NCI-H2107 (cell line): ENCODE data around the gene OLA1.

ENCODE experiments used
- DNase-seq: peaks from one replicate; lab custom pipeline; 2025; lab: John Stamatoyannopoulos, UW

Gene OLA1

DNA sequence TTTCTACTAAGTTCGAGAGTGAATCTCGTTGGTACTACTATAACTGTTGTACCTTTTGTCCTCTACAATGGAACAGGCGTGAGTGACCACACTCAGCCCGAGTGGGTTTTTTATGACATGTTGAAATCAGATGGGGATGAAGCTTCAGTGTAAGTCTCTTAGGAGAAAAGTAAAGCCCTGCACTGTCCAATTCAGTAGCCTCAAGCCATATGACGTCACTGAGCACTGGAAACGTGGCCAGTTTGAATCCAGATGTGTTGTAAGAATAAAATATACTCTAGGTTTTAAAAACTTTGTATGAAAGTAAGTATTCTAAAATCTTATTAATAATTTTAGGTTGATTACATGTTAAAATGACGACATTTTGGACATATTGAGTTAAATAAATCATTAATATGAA, 181.5 kb downstream of the OLA1 start:
- no peak for DNase-seq

DNA sequence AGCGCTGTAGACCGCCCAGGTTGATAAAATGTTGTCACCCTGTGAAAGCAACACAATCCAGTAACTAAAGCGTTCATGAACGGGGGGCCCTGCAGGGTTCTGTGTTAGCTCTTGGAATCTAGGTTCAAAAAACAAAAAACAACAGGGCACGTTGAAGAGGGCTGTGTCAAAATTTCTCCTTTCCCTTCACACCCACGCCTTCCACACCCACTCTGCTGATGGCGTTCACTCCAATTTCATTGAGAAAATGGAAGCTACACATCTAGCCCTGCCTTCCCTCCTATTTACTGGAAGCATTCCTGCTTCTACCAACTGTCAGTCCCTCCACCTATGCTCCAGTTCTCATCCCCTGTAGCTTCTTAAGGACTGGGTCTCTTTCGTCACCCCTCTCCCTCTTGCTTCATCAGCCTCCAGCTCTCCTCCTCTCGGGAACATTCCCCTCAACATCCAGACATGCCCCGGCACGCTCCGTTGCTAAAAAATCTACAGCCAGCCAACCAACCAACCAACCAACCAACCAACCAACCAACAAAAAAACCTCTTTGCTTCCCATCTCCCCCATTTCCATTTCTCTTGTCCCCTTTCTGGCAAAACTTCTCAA, 184.7 kb downstream of the OLA1 start:
- no peak for DNase-seq

DNA sequence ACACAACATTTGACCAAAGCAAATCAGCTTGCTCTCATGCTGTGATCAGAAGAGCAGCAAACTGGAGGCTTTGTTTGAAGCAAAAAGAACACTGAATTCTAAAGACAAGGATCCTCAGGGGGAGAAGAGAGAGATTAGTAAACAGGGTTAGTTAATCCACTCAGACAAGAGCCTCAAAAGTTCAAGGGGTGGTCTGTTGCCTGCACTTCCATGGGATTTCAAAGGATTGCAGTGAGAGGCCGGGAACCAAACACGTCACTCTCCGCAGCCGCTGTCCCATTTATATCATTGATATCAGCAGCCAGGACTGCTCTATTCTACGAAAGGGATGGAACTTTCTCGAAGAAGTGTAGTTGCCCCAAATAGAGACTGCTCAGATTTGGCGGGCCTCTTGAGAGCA, 185.4 kb downstream of the OLA1 start:
- no peak for DNase-seq

DNA sequence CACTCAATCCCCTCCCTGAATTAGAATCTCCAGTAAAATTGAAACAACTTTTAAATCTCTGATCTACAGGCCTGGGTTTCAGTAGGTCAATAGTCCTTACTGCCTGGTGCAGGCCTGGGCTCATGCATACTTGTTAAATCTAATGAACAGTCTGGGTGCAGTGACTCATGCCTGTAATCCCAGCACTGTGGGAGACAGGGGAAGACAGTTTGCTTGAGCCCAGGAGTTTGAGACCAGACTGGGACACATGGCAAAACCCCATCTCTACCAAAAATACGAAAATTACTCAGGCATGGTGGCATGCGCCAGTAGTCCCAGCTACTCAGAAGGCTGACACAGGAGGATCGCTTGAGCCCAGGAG, 188.5 kb downstream of the OLA1 start:
- DNase-seq: no peak

DNA sequence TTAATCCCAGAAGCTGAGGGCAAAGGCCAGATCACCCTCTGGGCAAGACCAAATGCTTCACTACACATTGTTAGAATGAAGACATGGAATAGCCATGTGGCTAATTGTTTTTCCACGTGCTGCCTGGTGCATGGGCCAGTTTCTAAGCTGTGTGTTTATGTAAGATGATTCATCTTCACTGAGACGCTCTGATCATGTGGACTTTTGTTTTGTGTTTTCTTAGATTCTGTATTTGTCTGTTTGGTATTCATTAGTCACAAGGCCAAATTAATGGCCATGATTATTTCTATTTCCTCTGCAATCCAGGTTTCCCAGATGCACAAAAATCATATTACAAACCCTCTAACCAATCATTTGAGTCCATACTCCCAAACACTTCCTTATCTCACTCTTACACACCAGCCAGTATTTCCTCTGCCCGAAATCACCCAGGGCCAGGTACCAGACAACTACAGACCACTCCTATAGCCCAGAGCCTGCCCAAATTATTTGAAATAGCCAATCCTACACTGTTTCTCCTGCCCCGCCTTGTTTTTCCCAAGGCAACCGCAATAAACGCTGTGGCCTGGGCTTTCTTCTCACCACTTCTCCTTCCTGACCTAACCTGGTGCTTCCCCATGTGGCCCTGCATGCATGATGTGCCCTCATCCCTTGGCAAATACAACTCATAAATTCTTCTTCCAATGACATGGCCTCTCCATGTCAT, 189.0 kb downstream of the OLA1 start:
- DNase-seq: no peak

DNA sequence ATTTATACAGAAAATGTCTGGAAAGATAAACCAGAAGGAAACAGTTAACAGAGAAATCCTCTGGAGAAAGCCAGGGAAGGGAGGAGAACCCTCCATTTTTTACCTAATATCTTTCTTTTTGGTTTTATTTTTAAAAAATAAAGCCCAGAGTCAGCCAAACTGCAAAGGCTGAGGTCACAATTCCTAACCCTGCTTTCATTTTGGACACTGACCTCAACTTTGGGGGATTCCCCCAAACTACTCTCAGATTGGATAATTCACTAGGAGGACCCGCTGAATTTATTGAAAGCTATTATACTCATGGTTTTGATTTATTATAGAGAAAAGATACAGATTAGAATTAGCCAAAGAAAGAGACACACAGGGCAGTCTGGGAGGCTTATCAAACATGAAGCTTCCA, 189.9 kb downstream of the OLA1 start:
- no peak for DNase-seq

DNA sequence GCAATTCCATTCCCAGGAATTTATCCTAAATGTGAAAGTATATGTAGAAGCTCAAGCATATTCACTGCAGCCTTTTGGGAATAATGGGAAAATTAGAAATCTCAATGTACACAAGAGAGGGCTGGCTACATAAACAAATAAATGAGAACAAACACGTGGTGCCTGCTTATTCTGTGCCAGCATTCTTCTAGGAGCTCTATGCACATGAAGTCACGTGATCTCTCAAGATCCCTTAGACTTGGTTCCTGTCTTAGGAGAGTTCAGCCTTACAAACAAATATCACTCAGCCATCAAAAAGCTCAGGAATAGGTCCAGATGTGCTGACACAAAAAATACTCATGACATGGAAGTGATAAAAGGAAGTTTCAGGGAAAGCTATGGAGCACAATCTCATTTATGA, 190.3 kb downstream of the OLA1 start:
- no peak for DNase-seq

DNA sequence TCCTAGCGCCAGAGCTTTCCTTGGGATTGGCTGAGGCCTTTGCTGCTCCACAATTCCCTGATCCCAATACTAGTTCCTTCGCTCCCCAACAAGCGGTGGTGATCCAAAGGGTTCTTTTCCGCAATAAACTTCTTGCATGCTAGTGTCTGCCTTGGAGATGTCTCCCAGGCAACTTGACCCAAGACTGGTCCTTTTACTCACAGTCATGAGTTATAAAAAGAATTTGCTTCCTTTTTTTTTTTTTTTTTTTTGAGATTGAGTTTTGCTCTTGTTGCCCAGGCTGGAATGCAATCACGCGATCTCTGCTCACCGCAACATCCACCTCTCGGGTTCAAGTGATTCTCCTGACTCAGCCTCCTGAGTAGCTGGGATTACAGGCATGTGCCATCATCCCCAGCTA, 193.4 kb downstream of the OLA1 start:
- DNase-seq: no peak

DNA sequence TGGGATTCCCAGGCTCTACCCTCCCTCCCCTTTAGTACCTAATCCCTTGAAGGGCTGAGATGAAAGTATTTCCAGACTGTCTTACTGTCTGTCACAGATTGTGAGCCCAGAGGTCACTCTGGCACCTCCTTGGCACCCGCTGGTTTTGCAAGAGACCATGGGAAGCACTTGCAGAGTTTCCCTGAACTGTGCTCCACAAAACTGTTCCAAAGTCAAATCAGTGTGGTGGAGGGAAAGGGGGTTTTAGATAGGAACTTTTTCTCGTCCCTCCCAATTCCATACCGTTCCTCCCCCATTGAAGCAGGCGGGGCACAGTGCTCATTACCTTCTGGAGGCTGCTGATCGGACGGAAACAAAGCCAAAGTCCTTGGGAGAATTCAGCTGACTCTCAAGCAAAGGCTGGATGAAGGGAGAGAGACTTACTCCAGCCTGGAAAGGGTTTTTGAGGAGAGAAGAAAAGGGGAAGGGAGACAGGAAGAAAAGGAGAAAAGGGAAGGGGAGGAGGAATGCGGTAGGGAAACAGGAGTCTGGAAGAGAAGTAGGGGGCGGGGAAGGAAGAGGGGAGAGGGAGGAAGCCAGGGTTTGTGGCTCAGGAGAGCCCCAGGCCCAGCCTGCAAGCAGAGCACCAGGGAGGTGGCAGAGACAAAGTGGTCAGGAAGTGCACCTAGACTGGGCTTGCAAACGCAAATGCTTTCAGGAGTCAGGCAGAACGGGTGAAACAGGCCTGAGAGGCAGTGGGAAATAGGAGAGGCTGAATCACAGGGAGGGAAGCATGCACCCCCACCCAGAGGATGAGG, 194.8 kb downstream of the OLA1 start:
- no peak for DNase-seq

DNA sequence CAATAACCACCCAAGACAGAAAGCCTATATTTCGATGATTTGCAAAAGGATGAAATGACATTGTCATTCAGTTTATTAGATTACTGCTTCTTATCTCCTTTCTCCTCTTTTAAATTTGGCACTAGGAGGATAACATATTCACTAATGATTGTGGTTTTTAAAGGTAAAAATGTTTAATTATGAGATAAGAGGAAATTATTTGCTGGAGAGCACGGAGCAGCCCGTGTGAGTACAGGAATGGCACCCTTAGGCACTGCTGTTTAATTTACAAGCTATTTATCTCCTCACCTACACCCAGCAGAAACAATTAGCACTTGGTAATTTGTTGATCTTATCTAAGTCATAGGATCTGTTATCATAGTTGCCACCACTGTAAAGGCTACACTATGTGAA, 195.8 kb downstream of the OLA1 start:
- DNase-seq: no peak

DNA sequence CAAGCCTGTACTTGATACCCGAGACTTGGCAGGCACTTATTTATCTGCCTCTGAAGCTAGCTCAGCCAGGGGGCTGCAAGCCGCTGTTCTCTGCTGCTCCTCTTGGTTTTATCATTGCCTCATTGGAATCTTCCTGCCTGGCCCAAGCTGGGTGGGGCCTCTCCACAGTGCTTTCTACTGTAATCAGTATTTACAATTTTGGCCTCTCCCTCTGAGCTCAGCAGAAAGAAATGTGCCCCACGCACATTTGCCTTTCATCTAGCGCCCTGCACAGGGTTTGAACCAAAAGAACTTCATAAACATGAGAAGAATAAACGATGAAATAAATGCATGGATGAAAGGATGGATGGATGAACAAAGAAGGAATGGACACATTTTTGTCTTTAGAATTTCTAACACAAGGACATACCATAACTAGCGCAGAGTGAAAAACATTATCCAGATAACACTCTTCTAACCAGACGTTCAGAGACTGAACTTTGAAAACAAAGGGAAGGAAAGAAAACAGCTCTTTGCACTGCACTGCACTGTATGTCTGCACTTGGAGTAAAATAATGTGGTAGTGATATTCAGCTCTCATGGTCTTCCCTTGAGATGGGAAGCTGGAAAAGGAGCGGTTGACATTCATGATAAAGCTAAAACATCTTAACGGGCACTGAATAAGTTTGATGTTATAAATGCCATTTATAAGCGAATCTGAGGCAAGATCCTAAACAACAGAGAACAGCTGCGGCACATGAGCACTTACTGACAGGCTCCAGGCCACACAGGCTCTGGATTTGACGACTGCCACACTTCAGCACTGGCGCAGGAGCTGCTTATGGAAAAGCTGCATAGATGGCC, 196.4 kb downstream of the OLA1 start:
- DNase-seq: no peak

DNA sequence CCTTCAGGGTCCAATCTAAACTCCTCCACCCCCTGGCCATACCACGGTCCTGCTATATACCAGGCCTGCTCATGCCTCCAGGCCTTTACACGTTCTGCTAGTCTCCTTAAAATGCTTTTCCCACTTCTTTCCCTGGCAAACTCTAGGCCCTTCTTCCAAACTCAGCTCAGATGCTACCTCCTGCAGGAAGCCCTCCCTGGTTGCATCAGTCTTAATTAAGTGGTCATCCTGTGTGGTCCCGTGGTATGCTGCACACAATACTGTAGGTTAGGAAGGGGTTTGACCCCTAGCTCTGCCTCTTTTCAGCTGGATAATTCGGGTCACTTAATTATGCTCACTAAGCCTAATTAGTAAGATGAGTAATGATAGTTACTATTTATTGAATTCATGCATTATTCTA, 197.3 kb downstream of the OLA1 start:
- no peak for DNase-seq

DNA sequence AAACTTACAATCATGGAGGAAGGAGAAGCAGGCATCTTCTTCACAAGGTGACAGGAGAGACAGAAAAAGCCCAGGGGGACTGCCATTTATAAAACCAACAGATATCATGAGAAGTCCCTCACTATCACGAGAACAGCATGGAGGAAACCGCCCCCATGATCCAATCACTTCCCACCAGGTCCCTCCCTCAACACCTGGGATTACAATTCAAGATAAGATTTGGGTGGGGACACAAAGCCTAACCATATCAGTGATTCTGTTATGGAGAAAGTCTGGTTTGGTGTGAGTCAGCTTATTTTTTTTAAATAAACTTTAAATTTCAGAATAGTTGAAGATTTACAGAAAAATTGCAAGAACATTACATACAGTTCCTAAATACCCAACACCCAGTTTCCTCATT, 198.4 kb downstream of the OLA1 start:
- DNase-seq: no peak

DNA sequence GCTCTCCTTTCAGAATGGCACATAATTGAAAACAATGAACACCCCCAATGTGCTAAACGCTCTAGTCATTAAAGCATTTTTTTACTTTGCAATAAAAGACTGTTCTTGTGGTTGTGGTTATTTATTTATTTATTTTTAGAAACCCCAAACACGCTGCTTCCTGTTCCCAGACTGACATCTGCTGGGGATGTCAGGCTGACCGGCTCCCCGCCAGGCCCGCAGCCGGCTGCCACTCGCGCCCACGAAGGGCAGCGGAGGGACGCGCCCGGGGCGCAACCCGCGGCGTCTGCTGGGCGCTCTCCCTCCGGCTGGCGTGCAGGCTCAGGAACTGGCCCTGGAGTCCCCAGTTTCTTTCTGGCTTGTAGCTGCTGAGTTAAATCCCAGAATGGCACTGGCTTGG, 200.1 kb downstream of the OLA1 start:
- DNase-seq: no peak

DNA sequence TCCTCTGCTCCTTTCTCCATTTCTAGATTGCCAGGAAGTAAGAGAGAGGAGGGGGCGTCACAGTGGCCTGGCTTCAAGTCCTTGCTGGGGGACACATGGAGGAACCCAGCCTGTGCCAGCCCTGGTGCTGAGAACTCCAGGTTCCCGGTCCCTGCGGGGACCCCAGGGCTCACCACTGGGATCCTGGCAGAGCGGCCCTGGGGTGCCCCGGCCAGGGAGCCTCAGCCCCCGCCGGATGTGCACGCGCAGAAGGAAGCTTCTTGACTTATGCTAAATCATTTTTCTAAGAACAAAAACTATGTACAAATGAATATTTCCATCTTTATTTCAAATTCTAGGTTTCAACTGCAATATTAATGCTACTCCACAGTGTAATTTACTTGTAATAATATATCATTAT, 200.6 kb downstream of the OLA1 start:
- DNase-seq: no peak

DNA sequence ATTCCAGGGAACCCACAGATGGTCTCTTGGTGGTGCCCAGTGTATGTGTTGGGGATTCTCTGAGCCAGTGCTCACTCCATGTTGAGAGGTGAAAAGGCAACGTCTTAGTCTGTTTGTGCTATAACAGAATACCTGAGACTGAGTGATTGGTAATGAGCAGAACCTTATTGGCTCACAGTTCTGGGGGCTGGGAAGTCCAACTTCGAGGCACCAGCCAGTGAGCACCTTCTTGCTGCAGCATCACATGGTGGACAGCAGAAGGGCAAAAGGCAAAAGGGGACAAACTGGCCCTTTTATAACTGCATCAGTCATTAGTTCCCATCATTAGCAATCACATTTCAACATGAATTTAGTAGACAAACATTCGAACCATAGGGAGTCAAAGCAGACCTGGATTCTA, 202.2 kb downstream of the OLA1 start:
- no peak for DNase-seq

DNA sequence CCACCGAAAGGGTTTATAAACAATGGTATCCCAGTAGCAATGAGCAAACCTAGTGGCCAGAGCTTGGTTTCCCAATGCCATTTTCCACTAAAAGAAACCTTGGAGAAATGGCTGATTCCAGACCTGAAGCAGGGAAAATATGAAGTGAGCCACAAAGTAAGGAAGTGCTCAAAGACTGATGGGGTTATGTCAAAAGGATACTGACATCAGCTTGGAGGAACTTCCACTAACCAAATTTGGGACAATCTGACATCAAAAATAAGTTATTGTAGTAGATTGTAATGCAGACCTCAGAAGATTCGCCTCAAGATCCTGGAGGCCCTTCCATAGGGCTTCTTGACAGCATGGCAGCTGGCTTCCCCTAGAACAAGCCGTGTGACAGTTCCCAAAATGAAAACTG, 203.8 kb downstream of the OLA1 start:
- no peak for DNase-seq

DNA sequence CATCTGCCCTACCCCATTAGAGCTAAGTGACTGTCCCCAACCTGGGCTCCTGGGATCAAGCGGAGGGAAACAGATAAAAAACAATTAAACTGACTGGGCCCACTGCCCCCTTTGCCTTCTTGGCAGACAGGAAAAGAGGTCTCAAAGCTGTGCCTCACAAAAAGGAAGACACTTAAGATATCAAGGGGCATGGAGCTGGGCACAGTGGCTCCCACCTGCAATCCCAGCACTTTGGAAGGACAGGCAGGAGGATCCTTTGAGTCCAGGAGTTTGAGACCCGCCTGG, 208.0 kb downstream of the OLA1 start:
- DNase-seq: no peak

DNA sequence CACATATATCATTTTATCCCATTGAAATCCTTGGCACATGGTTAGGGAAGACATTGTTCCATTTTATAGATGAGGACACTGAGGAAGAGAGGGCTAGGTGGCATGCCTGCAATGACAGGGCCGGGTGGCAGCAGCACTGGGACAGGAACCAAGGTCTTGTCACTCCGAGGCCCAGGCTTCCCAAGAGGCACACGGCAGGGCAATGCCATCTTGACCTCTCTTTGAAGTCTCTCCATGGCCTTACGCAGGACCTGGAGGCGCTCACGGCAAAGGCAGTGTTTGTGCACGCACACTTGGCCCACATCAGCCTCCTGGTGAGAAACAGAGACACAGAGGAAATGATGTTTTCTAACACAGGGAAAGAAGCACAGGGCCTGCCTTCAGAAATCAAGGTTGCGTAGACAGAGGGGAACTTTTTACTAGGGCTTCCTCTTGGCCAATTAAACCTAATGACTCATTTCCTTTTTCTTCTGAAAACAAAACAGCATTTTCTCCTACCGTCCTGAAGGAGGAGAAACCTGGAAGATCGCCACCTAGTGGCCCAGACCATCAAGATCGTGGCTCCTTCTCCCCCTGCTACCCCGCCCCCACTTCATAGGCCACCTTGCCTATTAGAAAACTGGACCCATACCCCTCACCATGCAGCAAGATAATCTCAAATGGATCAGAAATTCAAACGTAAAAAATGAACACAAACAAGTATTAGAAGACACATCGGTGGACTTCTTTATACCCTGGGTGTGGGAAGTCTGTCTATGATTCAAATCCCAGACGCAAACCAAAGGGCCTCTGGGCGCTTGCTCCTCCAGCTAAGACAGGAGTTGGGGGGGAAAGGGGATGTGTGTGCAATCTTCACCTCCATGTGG, 208.5 kb downstream of the OLA1 start:
- no peak for DNase-seq

DNA sequence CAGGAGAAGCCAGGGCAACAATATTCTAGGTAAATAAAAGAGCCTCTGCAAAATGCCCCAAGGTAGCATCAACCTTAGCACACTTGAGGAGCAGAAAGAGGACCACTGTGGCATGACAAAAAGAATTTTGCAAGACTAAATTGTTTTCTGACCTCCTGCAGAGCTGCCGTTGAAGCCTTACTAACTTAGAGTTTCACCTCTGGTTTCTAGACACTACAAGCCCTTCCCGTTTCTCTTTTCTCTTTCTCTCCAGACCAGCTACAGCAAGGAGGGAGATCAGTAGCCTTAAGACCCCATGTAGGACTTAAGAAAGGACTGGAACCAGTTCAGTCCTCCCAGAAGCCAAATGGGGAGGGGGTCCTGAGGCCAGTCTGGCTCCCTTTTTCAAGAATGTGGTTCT, 209.9 kb downstream of the OLA1 start:
- no peak for DNase-seq

DNA sequence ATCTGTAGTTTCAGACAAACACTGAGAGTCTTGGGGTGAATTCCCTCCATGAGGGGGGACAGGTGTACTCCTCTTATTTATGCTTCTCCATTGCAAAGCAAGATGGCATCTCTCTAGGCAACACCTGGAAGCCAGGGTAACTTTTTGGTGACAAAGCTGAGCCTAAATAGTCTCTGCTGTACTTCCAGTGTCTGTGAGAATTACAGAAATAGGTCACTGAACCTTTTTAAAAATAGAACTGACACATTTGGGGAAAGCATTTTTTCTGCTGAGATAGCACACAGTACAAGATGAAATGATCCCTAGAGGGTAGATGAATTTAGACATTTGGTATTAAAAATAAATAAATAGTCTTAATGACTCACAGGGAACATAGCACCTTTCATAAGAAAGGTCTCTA, 211.5 kb downstream of the OLA1 start:
- no peak for DNase-seq
